NCI-H446 treated with DMSO at 0.1 percent for 48 hours (cell line): ENCODE measurements around the gene NVL.

Experiments used
- DNase-seq: peaks from one replicate; lab custom pipeline; 2025; lab: John Stamatoyannopoulos, UW

The NVL gene

DNA sequence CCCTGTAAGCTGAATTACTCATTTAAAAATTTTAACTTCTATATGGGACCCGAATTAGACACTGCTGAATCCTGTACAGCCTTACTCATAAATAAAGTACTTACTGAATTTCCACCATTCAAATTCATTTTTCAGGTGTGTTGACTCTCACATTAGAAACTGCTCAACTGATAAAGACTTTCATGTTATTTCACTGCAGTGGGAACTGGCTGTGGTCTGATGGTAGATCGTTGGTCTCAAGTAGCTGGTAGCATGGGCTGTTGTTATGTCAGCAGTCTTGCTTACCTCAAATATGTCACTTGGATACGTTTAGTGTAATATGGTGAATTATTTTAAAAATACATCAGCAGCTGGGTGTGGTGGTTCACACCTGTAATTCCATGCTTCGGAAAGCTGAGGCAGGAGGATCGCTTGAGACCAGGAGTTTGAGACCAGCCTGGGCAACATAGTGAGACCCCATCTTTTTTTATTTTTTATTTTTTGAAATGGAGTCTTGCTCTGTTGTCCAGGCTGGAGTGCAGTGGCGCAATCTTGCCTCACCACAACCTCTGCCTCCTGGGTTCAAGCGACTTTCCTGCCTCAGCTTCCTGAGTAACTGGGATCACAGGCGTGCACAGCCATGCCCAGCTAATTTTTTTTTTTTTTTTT lies 136.5 kb downstream of the NVL start:
- DNase-seq: no peak

DNA sequence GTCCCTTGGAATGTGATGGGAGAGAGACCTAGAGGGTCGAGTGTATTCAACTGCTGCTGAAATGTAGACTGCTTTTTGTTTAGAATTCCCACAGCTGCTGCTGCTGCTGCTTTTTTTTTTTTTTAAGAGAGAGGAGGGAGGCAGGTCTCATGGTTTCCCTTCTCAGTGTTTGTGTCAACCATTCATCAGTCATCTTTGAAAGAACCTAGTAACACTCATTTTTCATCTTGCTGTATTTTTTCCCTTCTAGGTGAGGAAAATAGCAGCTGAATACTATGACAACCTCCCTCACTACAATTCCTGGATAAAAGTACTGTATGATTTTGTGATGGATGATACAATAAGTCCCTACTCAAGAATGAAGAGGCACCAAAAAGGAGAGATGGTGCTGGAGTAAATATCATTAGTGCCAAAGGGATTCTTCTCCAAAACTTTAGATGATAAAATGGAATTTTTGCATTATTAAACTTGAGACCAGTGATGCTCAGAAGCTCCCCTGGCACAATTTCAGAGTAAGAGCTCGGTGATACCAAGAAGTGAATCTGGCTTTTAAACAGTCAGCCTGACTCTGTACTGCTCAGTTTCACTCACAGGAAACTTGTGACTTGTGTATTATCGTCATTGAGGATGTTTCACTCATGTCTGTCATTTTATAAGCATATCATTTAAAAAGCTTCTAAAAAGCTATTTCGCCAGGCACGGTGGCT lies 137.7 kb downstream of the NVL start:
- DNase-seq: no peak

DNA sequence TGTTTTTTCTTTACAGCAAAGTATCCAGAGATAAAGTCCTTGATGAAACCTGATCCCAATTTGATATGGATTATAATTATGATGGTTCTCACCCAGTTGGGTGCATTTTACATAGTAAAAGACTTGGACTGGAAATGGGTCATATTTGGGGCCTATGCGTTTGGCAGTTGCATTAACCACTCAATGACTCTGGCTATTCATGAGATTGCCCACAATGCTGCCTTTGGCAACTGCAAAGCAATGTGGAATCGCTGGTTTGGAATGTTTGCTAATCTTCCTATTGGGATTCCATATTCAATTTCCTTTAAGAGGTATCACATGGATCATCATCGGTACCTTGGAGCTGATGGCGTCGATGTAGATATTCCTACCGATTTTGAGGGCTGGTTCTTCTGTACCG lies 140.4 kb downstream of the NVL start:
- DNase-seq: no peak

DNA sequence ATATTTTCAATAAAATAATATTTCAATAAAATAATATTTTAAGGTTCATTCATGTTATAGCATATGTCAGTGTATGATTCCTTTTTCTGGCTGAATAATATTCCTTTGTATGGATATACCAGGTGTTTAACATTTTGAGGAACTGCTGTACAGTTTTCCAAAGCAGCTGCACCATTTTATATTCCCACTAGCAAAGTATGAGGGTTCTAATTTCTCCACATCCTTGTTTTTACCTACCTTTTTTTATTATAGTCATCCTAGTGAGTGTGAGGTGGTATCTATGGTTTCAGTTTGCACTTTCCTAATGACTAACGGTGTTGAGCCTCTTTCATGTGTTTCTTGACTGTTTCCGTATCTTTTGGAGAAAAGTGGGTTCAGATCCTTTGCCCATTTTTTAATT lies 141.7 kb downstream of the NVL start:
- no peak for DNase-seq

DNA sequence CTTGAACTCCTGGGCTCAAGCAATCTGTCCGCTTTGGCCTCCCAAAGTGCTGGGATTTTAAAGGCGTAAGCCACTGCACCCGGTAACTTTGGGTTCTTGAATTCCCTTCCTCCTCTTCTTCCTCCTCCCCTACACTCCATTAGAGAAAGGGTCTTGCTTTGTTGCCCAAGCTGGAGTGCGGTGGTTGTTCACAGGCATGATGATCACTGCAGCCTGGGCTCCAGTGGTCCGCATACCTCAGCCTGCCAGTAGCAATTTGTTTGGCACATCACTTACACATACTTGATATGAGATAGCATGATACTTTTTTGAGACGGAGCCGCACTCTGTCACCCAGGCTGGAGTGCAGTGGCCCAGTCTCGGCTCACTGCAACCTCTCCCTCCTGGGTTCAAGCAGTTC lies 144.8 kb downstream of the NVL start:
- DNase-seq: no peak

DNA sequence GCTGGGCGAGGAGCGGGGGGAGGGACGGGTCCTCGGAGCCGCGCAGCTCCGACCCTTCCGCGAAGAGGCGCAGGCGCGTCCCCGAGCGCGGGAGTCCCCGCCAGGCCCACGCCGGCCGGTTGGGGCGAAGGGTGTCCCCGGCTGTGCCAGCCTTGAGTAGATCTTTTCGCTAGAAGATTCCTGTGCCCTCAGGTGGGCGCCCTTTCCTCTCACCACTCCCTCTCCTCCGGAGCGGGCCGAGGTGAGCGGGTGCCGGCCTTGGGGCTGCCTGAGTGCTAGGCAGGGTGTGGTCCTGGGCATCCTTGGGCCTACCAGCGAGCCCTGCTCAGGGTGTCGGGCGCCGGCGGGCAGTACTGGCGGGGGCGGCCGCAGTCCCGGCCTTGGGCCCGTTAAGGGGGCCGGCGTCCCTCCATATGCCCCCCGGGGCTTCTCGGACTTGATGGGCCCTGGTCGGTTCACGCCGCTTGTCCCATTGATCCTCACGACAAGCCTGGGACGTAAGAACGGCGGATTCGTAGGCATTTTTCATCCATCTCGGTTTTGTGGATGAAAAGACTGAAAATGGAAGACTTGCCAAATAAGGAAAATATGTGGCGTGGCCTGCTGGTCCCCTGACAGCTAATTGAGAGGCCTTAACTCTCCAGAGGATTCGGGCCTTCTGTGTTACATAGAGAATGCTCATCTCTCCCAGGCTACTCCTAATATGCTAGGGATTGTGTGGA lies 146.2 kb downstream of the NVL start:
- peak; percentile 7 for DNase-seq

DNA sequence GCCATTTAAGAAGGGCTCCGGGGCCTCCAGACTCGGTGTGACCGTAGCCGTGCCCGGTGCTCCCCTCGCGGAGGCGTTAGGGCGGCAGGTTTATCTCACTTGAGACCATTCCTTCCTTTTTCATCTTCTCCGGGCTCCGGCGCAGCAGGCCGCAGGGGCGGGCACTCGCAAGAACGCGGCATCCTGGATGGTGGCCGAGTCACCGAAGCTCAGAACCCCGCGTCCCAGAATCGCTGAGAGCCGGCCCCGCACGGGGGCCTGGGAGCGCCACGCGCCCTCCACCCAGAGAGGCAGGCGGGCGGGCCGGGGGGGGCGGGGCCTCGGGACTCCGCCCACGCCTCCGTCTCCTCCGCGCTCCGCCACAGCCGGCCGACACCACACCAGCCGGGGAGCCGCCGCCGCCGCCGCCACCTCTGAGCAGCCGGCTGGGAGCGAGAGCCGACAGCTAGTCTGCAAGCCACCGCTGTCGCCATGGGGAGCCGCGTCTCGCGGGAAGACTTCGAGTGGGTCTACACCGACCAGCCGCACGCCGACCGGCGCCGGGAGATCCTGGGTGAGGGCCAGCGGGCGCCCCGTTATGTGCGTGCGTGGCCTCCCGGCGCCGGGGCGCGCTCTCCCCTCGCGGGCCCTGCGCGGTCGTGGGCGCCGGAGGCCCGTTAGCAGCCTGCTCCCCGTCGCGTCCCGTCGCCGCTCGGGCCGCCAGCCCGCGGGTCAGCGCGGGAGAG lies 146.9 kb downstream of the NVL start, which contains the start of gene DEGS1:
TSS of gene DEGS1 (plus strand) at position 375 of the 725 bp plus-strand sequence. CDS start at position 472, 97 bp downstream.
- peak; percentile 81 for DNase-seq

DNA sequence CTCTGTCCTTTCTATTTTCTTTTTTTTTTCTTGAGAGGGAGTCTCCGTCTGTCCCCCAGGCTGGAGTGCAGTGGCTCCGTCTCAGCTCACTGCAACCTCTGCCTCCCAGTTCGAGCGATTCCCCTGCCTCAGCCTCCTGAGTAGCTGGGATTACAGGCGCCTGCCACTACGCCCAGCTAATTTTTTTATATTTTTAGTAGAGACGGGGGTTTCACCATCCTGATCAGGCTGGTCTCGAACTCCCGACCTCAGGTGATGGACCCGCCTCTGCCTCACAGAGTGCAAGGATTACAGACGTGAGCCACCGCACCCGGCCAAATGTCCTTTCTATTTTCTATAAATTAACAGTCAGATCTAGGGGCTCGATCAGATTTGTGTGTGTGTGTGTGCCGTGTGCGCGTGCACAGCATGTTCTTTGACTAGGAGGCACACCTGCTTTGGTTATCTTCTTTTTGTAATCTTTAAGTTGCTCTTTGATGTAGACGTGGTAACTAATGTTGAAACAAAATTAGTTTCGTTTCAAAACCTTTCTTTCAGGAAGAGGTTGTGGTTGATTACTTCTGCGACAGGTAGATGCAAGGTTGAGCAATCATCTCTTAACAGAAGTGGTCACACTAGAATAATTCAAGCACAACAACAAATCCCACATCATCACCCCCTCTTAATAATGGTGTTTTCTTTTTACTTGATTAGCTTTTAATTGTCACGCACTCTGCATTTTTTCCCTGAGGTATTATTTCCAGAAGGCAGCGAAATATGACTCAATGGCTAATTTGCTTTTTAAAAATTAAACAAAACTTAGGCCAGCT lies 147.7 kb downstream of the NVL start:
- DNase-seq: no peak

DNA sequence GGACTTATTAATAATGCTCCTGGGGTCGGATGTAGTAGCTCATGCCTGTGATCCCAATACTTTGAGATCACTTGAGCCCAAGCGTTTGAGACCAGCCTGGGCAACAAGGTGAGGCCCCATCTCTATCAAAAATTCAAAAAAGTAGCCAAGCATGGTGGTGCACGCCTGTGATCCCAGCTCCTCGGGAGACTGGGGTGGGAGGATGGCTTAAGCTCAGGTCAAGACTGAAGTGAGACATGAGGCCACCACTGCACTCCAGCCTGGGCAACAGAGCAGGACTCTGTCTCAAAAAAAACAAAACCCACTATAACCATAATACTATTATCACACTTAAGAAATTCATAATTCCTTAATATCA lies 148.5 kb downstream of the NVL start:
- DNase-seq: no peak

DNA sequence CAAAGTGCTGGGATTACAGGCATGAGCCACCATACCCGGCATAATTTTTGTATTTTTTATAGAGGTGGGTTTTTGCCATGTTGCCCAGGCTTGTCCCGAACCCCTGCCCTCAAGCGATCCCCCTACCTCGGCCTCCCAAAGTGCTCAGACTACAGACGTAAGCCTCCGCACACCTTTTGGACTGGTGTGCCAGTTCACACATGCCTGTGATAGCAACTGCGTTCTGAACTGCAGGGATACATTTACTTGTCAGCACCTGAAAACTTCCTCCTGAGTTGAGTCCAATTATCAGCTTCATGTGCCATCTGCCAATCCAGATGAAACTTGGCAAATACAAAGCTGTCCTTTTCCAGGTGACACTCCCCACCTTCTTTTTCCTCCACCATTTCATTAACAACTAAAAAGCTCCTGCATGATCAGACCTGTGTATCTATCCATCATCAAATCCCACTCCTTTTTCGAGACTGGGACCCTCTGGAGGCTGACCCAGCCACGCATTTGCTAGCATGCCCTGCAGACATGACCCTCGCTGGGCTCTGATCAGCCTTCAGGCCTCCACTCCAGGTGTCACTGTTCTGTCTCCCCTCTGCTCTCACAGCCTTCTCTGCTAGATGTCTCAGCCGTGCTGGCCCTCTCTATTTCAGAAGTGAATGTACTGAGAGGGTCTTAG lies 149.1 kb downstream of the NVL start:
- DNase-seq: no peak

DNA sequence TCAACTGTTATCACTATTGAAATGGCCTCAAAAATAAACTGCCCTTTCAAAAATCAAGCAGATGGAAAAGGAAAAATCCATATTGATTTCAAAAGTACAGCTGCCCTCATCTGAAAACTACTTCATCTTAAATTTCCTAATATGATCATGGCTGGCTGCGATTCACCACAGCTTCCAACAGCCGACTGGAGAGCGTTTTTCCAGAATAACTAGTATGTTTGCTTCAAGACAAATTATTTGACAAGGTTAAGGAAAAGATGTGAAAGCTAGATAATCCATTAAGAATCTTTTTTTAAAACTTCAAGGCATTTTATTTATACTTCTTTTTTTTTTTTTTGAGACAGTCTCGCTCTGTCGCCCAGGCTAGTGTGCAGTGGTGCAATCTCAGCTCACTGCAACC lies 151.1 kb downstream of the NVL start:
- no peak for DNase-seq

DNA sequence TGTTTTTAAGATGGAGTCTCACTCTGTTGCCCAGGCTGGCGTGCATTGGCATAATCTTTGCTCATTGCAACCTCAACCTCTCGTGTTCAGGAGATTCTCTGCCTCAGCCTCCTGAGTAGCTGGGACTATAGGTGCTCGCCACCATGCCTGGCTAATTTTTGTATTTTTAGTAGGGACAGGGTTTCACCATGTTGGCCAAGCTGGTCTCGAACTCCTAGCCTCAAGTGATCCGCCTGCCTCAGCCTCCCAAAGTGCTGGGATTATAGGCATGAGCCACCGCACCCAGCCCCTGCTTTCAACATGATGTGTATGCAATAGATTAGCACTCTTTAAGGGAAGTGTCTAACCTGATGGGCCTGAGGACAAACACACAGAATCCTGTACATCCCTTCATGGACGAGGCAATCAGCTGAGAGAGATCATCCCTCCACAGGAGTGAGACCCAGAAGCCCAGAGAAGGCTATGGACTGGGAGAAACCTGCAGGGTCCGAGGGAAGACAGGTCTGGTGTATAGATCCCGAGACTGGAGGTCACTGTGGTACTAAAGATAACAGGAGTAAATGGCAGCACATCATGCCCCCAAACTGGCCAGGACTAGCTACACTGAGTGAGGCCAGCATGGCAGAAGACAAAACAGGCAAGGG lies 152.5 kb downstream of the NVL start:
- no peak for DNase-seq
